Measurements from ENCODE around the gene UBR1.
"Not testable (repeated sequence)": the region's sequence is repeated elsewhere in the genome, so short reads cannot be mapped to it uniquely, and the experiment has no call there.

UBR1 gene

DNA sequence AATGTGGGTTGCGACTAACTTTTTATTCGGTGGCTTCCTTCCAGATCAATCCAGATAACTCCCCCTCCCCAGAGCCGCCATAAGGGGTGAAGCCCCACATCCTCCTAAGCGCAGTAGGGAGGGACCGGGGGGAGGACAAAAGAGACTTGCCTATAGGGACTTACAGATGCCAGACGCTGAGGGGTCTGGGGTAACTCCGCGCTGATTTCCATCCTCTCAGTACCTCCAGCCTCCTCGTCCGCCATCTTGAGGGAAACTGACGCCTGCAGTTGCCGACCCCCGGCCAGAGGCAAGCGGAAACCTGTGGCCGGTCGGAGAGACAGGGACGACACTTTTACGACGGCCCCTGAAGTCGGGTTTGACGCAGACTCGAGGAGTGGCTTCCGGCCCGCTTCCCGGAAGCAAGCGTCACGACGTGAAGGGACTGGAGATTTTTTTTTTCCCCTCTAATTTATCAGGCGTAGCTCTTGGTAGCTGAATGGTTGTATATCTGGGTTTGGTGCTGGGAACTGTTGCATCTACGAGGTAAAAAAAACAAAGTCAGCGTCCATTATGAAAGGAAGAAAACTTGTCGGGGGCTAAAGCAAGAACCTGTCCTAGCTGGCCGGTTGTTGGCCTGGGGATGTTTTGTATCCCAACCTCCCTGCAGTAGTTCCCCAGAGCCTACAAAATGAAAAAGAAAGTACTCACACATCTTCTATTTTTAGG is at the start of gene UBR1:
Gene UBR1, minus strand, starts transcription at position 261 of the 708 bp plus-strand sequence. Its CDS starts 16 bp downstream, at position 245.
- peak; percentile 90 for DNase-seq (ENCODE audit: low read depth)

DNA sequence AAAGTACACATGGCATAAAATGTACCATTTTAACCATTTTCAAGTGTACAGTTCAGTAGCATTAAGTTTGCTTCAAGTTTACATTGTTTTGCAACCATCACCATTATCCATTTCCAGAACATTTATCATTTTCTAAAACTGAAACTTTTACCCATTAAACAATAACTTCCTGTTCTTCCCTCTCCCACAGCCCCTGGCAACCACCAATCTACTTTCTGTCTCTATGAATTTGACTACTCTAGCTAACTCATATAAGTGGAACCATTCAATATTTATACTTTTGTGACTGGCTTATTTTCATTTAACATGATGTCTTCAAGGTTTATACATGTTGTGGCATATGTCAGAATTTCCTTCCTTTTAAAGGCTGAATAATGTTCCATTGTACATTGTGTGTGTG is 47.4 kb upstream of the UBR1 start:
- DNase-seq (ENCODE audit: low read depth) = no peak

DNA sequence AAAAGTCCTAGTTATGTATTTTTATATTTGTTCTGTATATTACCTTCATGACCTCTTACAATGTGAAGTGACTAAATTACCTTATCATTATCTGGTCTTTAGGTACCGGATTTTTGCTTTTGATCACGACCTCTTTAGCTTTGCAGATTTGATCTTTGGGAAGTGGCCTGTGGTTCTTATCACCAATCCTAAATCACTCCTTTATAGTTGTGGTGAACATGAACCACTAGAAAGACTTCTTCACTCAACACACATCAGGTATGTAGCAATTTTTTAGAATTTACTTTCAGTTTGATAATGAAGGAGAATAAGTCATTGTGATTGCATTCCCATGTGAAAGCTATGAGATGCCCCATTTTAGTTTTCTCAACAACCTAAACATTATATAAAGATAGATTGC is 45.9 kb upstream of the UBR1 start:
- DNase-seq (ENCODE audit: low read depth) = peak; percentile 74

GRCh38 chr15:43150191-43150929 is 44.5 kb upstream of the UBR1 start:
- DNase-seq (ENCODE audit: low read depth) = peak; percentile 98

GRCh38 chr15:43146184-43146583 is 40.3 kb upstream of the UBR1 start:
- DNase-seq (ENCODE audit: low read depth) = no peak

DNA sequence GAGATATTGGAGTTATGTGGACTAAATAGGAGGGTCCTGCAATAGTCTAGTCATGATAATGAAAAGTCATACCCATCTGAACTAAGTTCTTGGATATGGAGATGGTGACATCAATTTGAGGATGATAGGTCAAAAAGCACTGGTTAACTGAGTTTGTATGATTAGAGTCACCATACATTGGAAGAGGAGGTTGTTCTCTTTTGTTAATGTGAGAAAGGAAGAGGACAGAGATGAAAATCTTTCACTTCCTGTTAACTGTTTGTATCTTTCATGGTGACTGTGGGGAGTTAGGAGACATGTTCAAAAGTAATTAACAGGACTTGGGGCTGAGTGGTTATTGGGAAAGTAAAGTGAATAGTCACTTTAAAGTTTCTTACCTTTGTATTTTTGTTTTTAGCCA is 38.7 kb upstream of the UBR1 start:
- no peak for DNase-seq (ENCODE audit: low read depth)

- DNase-seq (ENCODE audit: low read depth) = peak; percentile 45
Observed at GRCh38 chr15:43143203-43143941, 37.5 kb upstream of the UBR1 start.

GRCh38 chr15:43135351-43135750 is 29.5 kb upstream of the UBR1 start:
- no peak for DNase-seq (ENCODE audit: low read depth)

DNA sequence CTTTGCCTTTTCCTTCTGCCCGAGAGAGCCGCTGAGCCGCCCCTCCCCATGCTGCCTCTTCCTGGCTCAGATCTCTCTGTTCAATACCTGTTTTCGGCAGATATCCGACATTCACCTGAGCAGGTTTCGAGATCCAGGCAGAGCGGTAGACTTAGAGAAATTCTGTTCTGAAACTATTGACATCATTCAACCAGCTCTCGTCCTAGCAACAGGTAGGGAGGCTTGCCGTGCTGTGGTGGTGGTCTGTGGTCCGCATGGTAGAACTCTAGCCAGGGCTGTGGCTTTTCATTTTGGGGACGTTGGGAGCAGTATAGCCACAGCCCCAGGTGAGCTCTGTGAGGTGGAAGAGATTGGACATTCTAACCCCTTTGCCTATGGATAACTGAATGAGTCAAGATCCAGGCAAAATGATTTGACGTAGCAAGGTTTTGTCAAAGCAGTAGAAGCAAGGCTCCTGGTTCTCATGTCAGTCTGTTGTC is 28.4 kb upstream of the UBR1 start:
- DNase-seq (ENCODE audit: low read depth) = no peak

GRCh38 chr15:43133430-43134156 is 27.8 kb upstream of the UBR1 start, which contains the start of gene TMEM62:
Gene TMEM62 (plus strand): TSS chr15:43133586. CDS start chr15:43133803, 217 bp downstream.
- peak; percentile 14 for DNase-seq (ENCODE audit: low read depth)

DNA sequence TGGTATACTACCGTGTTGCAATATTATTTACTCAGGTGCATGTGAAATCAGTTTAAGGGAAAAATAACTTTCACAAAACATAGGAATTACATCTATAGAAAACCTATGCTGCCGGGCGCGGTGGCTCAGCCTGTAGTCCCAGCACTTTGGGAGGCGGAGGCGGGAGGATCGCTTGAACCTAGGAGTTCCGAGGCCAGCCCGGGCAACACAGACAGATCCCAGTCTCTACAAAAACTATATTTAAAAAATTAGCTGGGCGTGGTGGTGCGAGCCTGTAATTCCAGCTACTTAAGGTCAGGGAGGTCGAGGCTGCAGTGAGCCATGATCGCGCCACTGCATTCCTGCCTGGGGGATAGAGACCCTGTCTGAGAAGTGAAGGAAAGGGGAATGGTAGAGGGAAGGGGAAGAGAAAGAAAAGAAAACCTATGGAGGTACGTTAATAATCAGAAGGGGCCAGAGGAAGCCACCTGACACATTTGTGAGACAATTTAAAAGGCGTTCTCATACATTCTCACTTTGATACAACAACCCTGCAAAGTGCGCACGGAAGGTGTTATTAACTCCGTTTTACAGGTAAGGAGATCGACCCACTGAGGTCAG is 27.1 kb upstream of the UBR1 start:
- no peak for DNase-seq (ENCODE audit: low read depth)

- DNase-seq (ENCODE audit: low read depth) = no peak
Observed at GRCh38 chr15:43128980-43129335, 23.1 kb upstream of the UBR1 start.

GRCh38 chr15:43128174-43128979 is 22.5 kb upstream of the UBR1 start:
- DNase-seq (ENCODE audit: low read depth) = not testable (repeated sequence)

DNA sequence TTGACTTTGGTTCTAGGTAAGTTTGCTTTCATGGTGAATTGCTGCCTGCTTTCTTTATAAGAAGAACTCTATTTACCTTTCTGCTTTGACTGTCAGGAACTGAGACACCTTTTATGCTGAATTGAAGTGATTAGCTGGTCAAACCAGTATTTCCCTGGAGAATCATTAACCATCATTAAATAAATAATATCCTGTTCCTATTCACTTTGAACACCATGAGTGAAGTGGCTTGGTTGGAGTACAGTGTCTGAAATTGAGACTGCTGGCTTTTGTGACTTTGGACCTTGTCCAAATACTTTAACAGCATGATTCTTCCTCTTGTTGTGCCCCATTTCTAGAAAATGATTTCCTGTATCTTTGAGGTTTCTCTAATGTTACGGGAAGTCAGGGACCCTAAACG is 21.9 kb upstream of the UBR1 start:
- no peak for DNase-seq (ENCODE audit: low read depth)

GRCh38 chr15:43126356-43126755 is 20.5 kb upstream of the UBR1 start:
- no peak for DNase-seq (ENCODE audit: low read depth)

GRCh38 chr15:43125100-43125661 is 19.3 kb upstream of the UBR1 start:
- no peak for DNase-seq (ENCODE audit: low read depth)

DNA sequence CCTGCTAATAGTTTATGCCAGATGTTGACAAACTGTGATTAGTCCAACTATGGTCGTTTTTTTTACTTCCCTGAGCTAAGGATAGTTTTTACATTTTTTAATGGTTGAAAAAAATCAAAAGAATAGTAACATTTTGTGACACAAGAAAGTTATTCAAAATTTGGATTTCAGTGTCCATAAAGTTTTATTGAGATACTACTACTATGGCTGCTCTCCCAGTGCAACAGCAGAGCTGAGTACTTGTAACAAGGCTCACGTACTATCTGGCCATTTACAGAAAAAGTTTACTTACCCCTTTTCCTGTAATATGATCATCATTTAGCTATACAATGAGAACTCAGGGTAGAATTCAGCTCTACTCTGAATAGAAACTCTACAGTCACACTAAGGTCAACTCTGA is 16.0 kb upstream of the UBR1 start:
- no peak for DNase-seq (ENCODE audit: low read depth)

DNA sequence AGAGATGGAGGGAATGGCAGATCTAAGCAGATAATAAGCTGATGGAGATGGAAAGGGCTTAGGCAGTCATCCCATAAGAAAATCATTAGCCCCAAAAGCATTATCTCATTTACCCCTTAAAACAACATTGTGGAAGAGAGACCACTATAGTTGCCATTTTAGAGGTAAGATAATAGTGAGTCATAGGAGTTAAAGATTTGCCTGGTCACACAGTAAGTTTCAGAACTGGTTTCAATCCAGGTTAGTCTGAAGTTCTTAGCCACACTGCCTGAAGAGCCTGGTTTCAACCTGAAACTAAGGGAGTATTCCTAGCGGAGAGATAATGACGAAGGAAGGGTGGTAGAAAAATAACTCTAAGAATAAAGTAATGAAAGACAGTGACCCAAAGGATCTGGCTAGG is 13.0 kb upstream of the UBR1 start:
- DNase-seq (ENCODE audit: low read depth) = no peak

- no peak for DNase-seq (ENCODE audit: low read depth)
Observed at GRCh38 chr15:43118286-43118685, 12.4 kb upstream of the UBR1 start.

DNA sequence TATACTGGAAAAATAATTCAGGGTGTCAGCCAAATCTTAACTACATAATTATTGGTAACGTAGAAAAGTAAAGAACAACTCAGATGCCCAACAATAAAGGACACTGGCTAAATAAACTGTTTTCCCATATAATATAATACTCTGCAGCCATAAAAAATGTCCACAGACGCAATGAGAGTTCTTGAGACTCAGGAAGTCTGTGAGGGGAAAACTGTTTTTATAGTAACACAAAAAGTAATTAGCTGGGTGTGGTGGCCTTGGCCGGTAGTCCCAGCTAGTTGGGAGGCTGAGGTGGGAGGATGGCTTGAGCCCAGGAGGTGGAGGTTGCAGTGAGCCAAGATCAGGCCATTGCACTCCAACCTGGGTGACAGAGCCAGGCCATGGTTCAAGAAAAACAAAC is 5.5 kb upstream of the UBR1 start:
- no peak for DNase-seq (ENCODE audit: low read depth)
